GM15510 (cell line): ENCODE measurements around the gene SEZ6L2.

Experiments used
- POLR2A ChIP-seq: IDR thresholded peaks from 3 replicates; pipeline ENCODE4 v1.6.1; 2011; ENCODE audit warnings: borderline replicate concordance; ENCODE audit not compliant: insufficient read length; ENCODE audit errors: extremely low read depth

The SEZ6L2 gene

DNA sequence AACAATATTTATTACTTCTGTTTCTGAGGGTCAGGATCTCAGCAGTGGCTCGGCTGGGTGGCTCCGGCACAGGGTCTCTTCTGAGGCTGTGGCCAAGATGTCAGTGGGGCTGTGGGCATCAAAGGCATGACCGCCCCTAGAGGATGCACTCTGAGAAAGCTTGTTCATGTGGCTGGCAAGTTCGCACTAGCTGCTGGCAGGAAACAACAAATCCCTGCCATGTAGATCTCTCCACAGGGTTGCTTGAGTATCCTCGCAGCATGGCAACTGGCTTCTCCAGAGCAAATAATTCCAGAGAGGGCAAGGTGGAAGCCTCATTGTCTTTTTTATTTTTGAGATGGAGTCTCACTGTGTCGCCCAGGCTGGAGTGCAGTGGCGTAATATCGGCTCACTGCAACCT, 14.2 kb upstream of the SEZ6L2 start:
- no peak for TF ChIP-seq POLR2A

DNA sequence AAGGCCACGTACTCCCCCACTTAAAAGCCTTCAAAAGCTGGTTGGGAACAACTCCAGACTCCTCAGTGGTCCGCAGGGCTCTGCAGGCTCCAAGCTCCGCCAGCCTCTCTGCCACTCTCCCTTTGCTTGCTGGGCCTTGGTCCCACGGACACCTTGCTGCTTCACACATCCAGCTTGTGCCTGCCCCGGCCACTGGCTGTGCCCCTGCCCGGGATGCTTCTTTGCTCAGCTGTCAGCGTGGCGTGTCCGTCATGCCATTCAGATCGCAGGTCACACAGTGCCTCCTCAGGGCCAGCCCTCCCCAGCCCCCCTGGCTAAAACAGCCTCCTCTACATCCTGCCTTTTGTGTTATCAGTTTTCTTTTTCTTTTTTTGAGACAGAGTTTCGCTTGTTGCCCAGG, 12.7 kb upstream of the SEZ6L2 start:
- TF ChIP-seq POLR2A: no peak

DNA sequence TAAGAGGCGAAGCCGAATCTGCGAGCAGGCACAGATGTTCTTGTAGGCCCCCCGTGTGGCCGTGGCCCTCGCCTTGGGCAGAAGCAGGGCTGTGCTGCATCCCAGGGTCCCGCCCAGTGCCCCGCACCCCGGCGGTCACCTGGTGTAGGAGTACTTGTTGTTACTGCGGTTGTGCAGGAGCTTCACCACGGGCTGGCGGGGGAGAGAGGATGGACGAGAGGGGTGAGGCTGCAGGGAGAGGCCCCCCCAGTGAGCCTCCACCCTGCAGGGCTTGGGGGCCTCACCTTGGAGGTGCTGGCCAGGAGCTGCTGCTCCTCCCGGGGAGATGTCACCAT, 12.3 kb upstream of the SEZ6L2 start:
- no peak for TF ChIP-seq POLR2A

DNA sequence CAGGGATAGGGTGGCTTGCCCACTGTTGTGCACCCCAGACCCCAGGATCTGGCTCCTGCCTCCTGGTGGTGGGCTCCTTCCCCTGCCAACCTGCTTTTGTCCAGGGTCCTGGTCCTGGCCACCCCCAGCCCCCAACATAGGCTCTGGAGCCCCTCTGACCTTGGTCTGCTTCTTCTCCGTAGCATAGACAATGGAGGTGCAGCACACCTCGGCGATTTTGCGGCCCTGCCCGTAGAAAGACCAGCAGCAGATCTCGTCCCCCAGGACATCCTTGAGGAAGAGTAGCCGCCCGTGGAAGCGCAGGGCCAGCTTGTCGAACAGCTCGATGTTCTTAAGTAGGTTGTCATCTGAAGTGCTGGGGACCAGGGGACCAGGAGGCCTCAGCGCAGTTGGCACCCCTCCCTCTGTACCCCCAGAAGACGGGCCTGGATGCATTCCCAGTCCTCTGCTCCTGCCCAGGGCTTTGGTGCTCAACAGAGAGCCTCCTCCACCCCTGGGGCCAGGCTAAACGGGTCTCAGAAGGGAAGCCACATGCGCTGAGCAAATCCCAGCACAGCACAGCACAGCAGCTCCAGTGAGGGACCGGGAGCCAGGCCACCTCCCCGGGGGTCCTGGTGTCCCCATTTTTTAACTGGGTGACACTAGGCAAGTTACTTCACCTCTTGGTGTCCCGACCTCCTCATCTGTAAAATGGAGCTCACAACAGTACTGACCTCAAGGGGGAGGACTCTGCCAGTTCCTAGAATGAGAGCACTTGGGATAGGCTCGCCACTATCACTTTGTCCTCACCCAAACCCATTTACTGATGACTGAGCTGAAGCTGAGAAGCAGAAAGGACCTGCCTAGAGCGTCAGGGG, 11.7 kb upstream of the SEZ6L2 start:
- TF ChIP-seq POLR2A: no peak

DNA sequence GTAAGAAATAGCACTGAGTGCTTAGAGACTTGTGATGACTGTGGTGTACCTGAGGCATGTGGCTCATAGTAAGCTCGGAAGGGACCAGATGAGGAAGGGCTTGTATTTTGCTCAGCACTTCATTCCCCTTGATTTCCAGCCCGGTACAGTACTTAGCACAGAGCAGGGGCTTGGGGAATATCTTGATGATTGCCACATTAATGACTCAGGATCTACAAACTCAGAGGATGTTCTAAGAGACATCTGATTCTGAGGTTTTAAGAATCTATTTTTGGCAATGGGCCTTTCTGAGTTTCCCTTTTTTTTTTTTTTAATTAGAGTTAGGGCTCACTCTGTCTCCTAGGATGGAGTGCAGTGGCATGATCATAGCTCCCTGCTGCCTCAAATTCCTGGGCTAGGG, 10.0 kb upstream of the SEZ6L2 start:
- no peak for TF ChIP-seq POLR2A

DNA sequence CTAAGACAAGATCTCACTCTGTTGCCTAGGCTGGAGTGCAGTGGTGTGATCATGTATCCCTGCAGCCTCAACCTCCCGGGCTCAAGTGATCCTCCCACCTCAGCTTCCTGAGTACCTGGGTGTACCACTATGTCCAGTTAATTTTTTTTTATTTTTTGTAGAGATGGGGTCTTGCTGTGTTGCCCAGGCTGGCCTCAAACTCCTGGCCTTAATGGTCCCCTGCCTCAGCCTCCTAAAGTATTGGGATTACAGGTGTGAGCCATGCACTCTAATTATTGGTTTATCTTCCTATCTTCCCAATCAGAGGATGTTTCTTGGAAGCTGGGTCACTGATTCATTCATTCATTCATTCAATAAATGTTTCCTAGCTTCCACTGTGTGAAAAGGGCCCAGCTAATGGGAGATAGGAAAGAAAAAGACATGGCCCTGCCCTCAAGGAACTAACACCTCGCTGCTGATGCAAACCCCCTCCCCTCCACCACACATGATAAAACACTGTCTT, 9.4 kb upstream of the SEZ6L2 start:
- no peak for TF ChIP-seq POLR2A

DNA sequence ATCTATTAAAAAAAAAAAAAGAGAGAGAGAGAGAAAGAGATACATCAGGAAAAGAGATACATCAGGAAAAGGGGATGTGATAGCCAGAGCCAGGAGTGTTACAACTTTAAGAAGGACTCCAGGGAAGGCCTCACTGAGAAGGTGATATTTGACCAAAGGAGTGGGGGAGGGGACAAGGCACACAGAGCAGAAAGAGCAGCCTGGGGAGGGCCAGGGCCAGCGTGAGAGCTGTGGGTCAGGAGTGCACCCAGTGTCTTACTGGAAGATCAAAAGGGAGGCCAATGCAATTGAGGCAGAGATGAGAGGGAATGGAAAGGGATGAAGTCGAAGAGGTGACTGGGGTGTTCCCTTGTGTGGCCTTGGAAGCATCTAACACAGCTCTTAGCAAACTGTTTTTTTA, 8.6 kb upstream of the SEZ6L2 start:
- no peak for TF ChIP-seq POLR2A

DNA sequence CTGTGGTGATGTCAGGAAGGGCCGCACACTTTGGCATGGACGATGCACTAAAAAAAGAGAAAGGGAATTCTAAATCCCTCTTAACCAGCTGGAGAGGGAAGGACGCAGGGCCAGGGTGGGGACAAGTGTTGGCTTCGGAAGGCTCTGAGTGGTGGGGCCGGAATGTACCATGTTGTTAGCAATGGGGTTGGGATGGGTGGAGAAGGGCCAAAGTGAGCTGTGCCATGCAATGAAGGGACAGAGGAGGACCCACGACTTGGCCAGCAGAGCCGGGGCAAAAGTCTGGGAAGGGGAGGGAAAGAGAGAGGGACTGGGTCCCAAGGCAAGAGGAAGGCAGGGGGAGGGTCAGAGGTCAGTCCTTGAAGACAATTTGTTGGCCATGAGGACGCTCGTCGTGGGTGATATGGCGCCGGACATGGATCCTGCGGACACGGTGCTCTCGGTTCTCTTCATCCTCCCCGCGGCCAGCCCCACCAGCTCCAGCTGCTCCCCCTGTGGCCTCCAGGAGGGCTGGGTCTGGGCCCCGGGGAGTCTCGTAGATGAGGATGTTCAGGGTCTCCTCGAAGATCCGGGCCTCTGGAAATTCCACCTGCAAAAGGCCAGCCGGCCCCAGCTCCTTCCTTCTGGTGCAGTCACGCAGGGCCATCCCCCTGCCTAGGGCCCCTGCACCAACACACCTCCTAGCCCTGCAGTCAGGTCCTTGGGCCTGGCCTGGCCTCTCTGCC, 7.3 kb upstream of the SEZ6L2 start:
- no peak for TF ChIP-seq POLR2A

DNA sequence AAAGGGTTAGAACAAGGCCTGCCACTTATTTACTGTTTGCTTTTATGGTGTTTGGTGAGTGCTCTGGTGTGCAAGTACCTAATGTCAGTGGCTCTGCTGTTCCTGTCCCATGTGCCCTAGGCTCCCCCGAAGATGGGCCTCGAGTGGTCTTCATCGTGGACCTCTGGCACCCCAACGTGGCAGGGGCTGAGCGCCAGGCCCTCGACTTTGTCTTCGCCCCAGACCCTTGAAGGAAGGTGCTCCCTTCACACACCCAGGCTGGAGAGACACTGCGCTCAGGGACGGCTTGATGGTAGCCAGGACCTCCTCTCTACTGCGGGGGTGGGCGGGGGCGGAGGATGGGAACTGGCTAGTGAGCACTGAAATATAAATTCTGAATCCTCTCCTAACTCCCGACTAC, 6.3 kb upstream of the SEZ6L2 start:
- TF ChIP-seq POLR2A: no peak

DNA sequence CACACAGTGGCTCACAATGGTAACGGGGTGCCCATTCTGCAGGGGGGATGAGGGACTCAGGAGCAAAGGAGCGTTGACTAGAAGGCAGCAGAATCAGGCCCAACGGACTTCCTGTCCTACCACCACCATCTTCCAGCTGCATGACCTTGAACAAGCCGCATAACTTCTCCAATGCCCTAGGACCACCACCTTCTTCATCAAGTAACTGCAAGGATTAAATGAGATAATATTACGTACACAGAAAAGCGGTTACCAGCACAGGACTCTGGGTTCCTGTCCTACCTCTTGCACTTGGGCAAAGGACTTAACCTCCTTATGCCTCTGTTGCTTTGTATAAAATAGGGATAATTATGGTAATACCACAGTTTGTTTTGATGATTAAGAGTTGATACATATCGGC, 5.6 kb upstream of the SEZ6L2 start:
- TF ChIP-seq POLR2A: no peak

DNA sequence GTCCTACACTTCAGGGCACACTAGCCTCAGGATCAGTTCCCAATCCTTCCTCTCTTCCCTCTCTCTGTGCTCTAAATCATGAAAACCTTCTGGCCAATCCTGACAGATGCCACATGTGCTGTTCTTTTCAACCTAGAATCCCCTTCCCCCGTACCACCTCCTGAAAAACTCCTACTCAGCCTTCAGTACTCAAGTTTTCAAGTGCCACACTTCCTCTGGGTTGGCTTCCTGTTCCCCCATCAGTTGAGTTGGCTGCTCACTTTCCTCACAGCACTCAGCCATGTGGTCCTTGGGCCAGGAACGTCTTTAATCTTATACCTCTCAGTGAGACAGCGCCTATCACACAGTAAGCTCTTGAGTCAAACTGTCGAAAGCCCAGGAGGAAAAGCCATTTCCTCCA, 4.2 kb upstream of the SEZ6L2 start:
- TF ChIP-seq POLR2A: no peak

DNA sequence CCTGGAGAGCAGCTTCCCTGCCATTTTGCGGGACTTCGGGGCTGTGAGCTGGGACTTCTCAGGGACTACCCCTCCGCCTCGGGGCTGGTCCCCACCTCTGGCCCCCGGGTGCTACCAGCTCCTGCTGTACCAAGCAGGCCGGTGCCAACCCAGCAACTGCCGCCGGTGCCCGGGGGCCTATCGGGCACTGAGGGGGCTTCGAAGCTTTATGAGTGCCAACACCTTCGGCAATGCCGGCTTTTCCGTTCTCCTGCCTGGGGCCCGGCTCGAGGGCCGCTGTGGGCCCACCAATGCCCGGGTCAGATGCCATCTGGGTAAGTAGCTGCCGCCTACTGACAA, 2.2 kb upstream of the SEZ6L2 start:
- TF ChIP-seq POLR2A: no peak

DNA sequence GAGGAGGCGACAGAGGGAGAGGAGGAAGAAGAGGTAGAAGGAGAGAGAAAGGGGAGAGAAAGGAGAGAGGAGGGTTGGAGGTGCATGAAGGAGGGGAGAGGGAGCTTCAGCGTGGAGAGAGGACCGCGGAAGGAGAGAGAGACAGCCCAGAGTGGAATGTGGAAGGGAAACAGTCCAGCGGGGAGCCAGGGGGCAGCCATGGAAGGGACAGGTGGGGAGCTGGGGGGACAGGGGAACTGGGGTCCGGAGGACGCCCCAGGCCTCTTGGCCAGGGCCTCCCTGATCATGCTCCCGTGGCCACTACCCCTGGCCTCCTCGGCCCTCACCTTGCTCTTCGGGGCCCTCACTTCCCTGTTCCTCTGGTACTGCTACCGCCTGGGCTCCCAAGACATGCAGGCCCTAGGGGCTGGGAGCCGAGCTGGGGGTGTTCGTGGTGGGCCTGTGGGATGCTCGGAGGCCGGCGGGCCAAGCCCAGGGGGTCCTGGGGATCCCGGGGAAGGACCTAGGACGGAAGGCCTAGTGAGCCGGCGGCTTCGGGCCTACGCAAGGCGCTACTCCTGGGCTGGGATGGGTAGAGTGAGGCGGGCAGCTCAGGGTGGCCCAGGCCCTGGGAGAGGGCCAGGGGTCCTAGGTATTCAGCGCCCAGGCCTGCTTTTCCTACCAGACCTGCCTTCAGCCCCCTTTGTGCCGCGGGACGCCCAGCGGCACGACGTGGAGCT, 1.7 kb upstream of the SEZ6L2 start:
- no peak for TF ChIP-seq POLR2A

DNA sequence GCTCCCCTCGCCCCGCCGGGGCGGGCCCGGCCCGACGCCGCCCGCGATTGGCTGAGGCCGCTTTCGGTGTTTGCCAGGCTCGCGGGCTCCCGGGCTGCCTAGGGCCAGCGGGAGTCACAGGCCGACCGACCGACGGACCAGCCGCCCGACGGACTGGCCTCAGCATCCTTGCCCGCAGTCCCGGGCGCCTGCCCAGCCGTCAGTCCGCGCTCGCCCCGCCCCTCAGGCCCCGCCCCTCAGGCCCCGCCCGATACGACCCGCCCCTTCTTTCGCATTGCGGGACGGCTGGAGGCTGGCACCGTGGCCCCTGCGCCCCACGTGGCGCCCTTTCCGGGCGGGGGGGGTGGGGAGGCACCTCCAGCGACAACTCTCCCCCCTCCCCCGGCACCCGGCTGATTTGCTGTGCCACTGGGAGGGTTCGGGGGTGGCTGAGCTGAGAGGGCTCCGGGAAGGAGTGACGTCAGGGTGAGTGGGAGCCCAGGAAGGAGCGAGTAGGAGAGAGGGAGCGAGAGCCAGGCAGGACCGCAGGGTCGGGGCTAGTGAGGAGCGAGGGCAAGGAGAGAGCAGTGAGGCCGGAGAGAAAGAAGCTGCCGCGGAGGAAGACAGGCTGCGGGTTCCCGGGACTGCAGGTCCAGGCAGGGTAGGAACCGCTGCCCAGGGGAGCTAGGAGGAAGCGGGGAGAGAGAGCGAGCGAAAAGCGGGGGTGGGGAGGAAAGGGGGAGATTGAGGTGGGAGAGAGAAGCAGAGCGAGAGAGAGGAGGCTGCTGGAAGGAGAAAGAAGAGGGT, 945 bp upstream of the SEZ6L2 start, which contains the start of gene ASPHD1:
Gene ASPHD1, plus strand, starts transcription at position 387 of the 786 bp plus-strand sequence. CDS start 484 bp downstream, outside the sequence.
- TF ChIP-seq POLR2A: no peak
